Measurements from ENCODE around the gene PLCL2. TPM values are rescaled to one million over a fixed set of nuclear protein-coding genes. Genes with fewer than 3 reads are reported as not detected.

The PLCL2 gene
- total RNA-seq, 1 experiment from 2014 or later = 0.92 TPM

DNA sequence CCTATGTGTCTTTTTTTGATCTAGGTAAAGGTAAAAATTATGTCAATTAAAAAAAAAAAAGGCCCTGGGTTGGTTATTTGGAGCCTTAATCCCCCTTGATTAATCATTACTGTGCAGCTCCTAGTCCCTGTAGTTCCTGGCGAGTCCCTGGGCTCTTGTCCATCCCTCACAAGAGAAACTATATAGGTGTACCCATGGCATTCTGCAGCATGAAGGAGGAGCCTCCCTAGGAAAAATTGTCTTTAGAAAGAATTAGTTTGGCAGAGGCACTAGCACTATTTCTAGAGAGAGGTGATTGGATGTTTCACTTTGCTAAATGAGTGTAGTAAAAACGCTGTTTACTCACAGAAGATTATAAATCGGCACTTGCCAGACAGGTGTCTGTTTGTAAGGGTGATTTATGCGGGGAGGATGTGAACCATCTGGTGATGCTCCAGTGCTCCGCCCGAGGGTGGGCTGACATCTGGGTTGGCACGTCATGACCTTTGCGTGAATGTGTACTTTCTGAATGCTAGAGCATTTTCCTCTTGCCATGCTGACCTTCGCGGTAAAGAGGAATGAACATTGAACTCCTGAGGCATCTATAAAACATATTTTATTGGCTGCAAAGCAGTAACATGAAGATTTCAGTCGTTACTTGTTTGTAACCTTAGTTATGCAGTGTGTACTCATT lies 12.6 kb downstream of the PLCL2 start:
- Histone ChIP-seq H3K27ac (ENCODE audit: low read depth, low read length, poor library complexity, severe bottlenecking) (no peak overlapping the region), H3K9me3 (ENCODE audit: low read depth, low read length, poor library complexity, severe bottlenecking) (no peaks in the 10 kb centered on the region)
- no TSS peak for BruUV-seq (replicated peaks)

DNA sequence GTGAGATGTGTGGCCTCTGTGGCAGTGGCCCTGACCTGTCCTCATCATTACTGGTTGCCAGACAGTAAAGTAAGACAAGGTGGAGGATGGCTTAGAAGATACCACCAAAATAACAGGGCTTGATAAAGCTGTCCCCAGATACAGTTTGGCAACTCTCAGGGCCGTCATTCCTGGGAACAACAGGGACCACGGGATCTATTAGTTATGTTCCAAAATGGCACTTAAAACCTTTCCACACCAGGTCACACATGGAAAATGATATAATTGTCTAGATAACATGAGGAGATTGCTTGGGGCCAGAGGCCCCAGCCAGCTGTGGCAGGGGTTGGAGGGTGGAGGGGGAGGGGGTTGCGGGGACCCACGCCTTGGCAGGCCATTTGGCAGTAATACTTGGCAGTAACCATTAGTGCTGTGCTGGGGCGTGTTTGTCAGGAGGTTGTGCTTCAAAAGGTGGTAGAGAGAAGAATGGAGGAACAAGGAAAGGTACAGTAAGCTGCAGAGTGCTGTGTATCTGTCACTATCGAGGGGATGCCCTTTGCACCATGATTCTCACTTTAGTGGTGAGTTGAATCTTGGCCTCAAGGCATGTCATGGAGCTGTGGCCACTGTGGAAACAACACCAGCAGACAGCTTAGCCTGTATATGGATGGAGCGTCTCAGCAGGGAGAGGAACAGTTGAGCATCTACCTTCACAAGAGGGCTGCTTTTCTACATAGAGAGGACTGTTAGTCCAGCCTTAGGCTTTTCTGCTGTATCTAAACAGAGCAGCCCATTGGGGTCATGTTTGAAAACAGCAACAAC lies 14.0 kb downstream of the PLCL2 start:
- BruUV-seq (replicated peaks) = no TSS peak
- intact Hi-C loops (cut with micrococcal nuclease; ENCODE audit: unreplicated experiment) = no loop called here
- no peaks in the 10 kb centered on the region for H3K36me3 ChIP-seq (ENCODE audit: insufficient read depth, low read length, poor library complexity, severe bottlenecking)
- no peak for TF ChIP-seq EZH2 (IDR thresholded peaks at IDR 0.05; ENCODE audit: borderline replicate concordance, low read depth, low read length, poor library complexity, severe bottlenecking)
- TF ChIP-seq, protein P1, sequence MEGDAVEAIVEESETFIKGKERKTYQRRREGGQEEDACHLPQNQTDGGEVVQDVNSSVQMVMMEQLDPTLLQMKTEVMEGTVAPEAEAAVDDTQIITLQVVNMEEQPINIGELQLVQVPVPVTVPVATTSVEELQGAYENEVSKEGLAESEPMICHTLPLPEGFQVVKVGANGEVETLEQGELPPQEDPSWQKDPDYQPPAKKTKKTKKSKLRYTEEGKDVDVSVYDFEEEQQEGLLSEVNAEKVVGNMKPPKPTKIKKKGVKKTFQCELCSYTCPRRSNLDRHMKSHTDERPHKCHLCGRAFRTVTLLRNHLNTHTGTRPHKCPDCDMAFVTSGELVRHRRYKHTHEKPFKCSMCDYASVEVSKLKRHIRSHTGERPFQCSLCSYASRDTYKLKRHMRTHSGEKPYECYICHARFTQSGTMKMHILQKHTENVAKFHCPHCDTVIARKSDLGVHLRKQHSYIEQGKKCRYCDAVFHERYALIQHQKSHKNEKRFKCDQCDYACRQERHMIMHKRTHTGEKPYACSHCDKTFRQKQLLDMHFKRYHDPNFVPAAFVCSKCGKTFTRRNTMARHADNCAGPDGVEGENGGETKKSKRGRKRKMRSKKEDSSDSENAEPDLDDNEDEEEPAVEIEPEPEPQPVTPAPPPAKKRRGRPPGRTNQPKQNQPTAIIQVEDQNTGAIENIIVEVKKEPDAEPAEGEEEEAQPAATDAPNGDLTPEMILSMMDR (conservative IDR thresholded peaks at IDR 0.05; ENCODE audit: low read depth, low read length) = no peak
- H3K4me3 ChIP-seq (ENCODE audit: low read depth, low read length, poor library complexity, severe bottlenecking) = no peak overlapping the region
- no peaks in the 10 kb centered on the region for H3K27me3 ChIP-seq (replicated peaks; ENCODE audit: insufficient read depth, low read depth, low read length, poor library complexity)
- H3K9me3 ChIP-seq (ENCODE audit: low read depth, low read length, poor library complexity, severe bottlenecking) = no peaks in the 10 kb centered on the region
- H3K4me1 ChIP-seq (ENCODE audit: insufficient read depth, low read length, poor library complexity, severe bottlenecking) = no peaks in the 10 kb centered on the region
- CTCF ChIA-PET = no interaction called here
- DNase-seq (ENCODE audit: low spot score) = no peak
- POLR2A ChIA-PET (ENCODE audit: low non-redundant PET) = no interaction called here
- no peak overlapping the region for H3K27ac ChIP-seq (ENCODE audit: low read depth, low read length, poor library complexity, severe bottlenecking)

More for the DNA sequence above, 12.6 kb downstream of the PLCL2 start:
- Histone ChIP-seq H3K36me3 (ENCODE audit: insufficient read depth, low read length, poor library complexity, severe bottlenecking) (no peaks in the 10 kb centered on the region), H3K4me1 (ENCODE audit: insufficient read depth, low read length, poor library complexity, severe bottlenecking) (no peaks in the 10 kb centered on the region), H3K4me3 (ENCODE audit: low read depth, low read length, poor library complexity, severe bottlenecking) (no peak overlapping the region), H3K27me3 (replicated peaks; ENCODE audit: insufficient read depth, low read depth, low read length, poor library complexity) (peaks cover 9% of the 10 kb centered on the region)
- no peak for DNase-seq (ENCODE audit: low spot score)
- no peak for TF ChIP-seq EZH2 (IDR thresholded peaks at IDR 0.05; ENCODE audit: borderline replicate concordance, low read depth, low read length, poor library complexity, severe bottlenecking)
- TF ChIP-seq, protein P1 (conservative IDR thresholded peaks at IDR 0.05; ENCODE audit: low read depth, low read length) = no peak
- intact Hi-C loops (cut with micrococcal nuclease; ENCODE audit: unreplicated experiment) = no loop called here
- ChIA-PET CTCF (interaction anchor here (0.7 kb wide), 1 partner anchor 903 kb away, joined by 5 read pairs; no protein-coding TSS in a partner anchor), POLR2A (ENCODE audit: low non-redundant PET) (no interaction called here)

DNA sequence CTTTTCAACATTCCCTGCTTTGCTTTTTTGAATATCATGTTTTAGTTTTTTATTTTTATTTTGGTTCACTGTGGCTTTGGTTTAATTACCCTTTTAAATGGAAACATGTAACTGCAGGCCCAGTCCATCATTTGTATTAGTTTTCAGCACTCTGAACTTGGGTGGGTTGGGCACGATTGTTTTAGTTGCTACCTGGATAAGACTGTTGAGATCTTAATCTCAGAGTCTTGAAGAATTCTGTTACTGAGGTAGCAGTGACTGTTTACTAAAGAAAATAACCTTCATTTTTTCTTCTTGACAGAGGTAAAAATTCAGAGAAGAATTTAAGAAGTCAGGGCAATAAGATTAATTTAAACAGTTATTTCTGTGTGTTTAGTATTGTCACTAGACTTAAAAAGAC lies 15.2 kb downstream of the PLCL2 start:
- no peaks in the 10 kb centered on the region for H3K27me3 ChIP-seq (replicated peaks; ENCODE audit: insufficient read depth, low read depth, low read length, poor library complexity)
- no peaks in the 10 kb centered on the region for H3K4me1 ChIP-seq (ENCODE audit: insufficient read depth, low read length, poor library complexity, severe bottlenecking)
- no peaks in the 10 kb centered on the region for H3K9me3 ChIP-seq (ENCODE audit: low read depth, low read length, poor library complexity, severe bottlenecking)
- no peak for DNase-seq (ENCODE audit: low spot score)
- BruUV-seq (replicated peaks) = no TSS peak
- CTCF ChIA-PET = no interaction called here
- intact Hi-C loops (cut with micrococcal nuclease; ENCODE audit: unreplicated experiment) = no loop called here
- no peak overlapping the region for H3K4me3 ChIP-seq (ENCODE audit: low read depth, low read length, poor library complexity, severe bottlenecking)
- H3K36me3 ChIP-seq (ENCODE audit: insufficient read depth, low read length, poor library complexity, severe bottlenecking) = no peaks in the 10 kb centered on the region
- TF ChIP-seq EZH2 (IDR thresholded peaks at IDR 0.05; ENCODE audit: borderline replicate concordance, low read depth, low read length, poor library complexity, severe bottlenecking) = no peak
- TF ChIP-seq, protein P1 (conservative IDR thresholded peaks at IDR 0.05; ENCODE audit: low read depth, low read length) = no peak
- POLR2A ChIA-PET (ENCODE audit: low non-redundant PET) = no interaction called here
- H3K27ac ChIP-seq (ENCODE audit: low read depth, low read length, poor library complexity, severe bottlenecking) = no peak overlapping the region
